Heart left ventricle (tissue), 13 donors: ENCODE measurements around the gene DUSP7.

Source experiments
- CTCF ChIP-seq, 12 donors: fragments of 200-600 bp; sonication (generic) in 4 of 12; IDR thresholded peaks; one replicate each; pipeline versions ENCODE4 v1.5.0 to v1.8.0; 2018 to 2022; ENCODE audit warnings: antibody characterized with exemption in 12 of 12, mild to moderate bottlenecking in 5 of 12
- POLR2A ChIP-seq, 2 donors: fragments of 450-650 bp; IDR thresholded peaks; one replicate each; pipeline ENCODE4 v1.6.1; 2017; ENCODE audit warnings: antibody characterized with exemption in 2 of 2, mild to moderate bottlenecking in 2 of 2, moderate library complexity in 2 of 2
- donor health status: ischemic (EF 13 %, LVEDD 7.1; RV severe dilation, severe dysfunction).
- donor health status: DM: no; HTN: yes; CAD: no.
- donor health status: DM: no; HTN: no; CAD: no.
- donor health status: ischemic (EF 25% LVEDD 6.9; RV normal size, moderate dysfunction).
- donor health status: ischemic (EF 25% LVEDD 5.7; RV mildly dilated, moderate dysfunction).
- donor health status: ischemic (EF 35%, LVEDD 5.7; RV mildly dilated, moderate dysfunction).
- donor health status: nonischemic (EF 11% LVEDD 7.7; RV severe dilation, severe dysfunction).
- donor health status: DM: yes; HTN: yes; CAD: no.
- donor health status: PGD.
- donor health status: ischemic (EF 29% LVEDD 5.4; RV normal size, mild dysfunction).
- donor health status: nonischemic (EF 23%, LVEDD 6.1; RV moderate dilation, normal function).

- TF ChIP-seq CTCF (IDR thresholded peaks at IDR 0.05) (no peak), POLR2A (IDR thresholded peaks at IDR 0.05) (no peak)
Observed at GRCh38 chr3:52091586-52092270, 35.4 kb upstream of the DUSP7 start.
